ENCODE results near the gene ANKRD40.

Gene ANKRD40

GRCh38 chr17:50676065-50676975 lies 31.4 kb downstream of the ANKRD40 start:
- H4K20me1 ChIP-seq (ENCODE audit: insufficient read depth, low read length) = no peaks in the 10 kb centered on the region
- H3K4me2 ChIP-seq (ENCODE audit: low read length) = no peak overlapping the region
- no peak overlapping the region for H3K27ac ChIP-seq (ENCODE audit: low read depth, low read length, poor library complexity, severe bottlenecking)
- H3K79me2 ChIP-seq (ENCODE audit: insufficient read depth, low read length) = no peaks in the 10 kb centered on the region
- H3K9me3 ChIP-seq (ENCODE audit: low read length) = no peaks in the 10 kb centered on the region
- no peaks in the 10 kb centered on the region for H3K4me1 ChIP-seq (ENCODE audit: insufficient read depth, low read length, severe bottlenecking)
- no peak overlapping the region for H2AFZ ChIP-seq (ENCODE audit: low read length)
- H3K4me3 ChIP-seq (ENCODE audit: low read depth, low read length, poor library complexity, severe bottlenecking) = no peak overlapping the region
- no peaks in the 10 kb centered on the region for H3K36me3 ChIP-seq (ENCODE audit: insufficient read depth, low read length)
- H3K9me2 ChIP-seq (ENCODE audit: low read depth, low read length) = no peaks in the 10 kb centered on the region
- TF ChIP-seq, protein P1, sequence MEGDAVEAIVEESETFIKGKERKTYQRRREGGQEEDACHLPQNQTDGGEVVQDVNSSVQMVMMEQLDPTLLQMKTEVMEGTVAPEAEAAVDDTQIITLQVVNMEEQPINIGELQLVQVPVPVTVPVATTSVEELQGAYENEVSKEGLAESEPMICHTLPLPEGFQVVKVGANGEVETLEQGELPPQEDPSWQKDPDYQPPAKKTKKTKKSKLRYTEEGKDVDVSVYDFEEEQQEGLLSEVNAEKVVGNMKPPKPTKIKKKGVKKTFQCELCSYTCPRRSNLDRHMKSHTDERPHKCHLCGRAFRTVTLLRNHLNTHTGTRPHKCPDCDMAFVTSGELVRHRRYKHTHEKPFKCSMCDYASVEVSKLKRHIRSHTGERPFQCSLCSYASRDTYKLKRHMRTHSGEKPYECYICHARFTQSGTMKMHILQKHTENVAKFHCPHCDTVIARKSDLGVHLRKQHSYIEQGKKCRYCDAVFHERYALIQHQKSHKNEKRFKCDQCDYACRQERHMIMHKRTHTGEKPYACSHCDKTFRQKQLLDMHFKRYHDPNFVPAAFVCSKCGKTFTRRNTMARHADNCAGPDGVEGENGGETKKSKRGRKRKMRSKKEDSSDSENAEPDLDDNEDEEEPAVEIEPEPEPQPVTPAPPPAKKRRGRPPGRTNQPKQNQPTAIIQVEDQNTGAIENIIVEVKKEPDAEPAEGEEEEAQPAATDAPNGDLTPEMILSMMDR (IDR thresholded peaks at IDR 0.05; ENCODE audit: low read length) = no peak
- TF ChIP-seq EZH2 (IDR thresholded peaks at IDR 0.05; ENCODE audit: borderline replicate concordance, low read length) = no peak
- no peaks in the 10 kb centered on the region for H3F3A ChIP-seq (ENCODE audit: insufficient read depth, low read length)
- H3K27me3 ChIP-seq (ENCODE audit: insufficient read depth, low read length) = no peaks in the 10 kb centered on the region
- H3K9ac ChIP-seq (ENCODE audit: low read length) = no peak overlapping the region

GRCh38 chr17:50675627-50676026 lies 32.1 kb downstream of the ANKRD40 start:
- Histone ChIP-seq H3K27me3 (ENCODE audit: insufficient read depth, low read length) (no peaks in the 10 kb centered on the region), H3K27ac (ENCODE audit: low read depth, low read length, poor library complexity, severe bottlenecking) (no peak overlapping the region), H3K36me3 (ENCODE audit: insufficient read depth, low read length) (no peaks in the 10 kb centered on the region), H3F3A (ENCODE audit: insufficient read depth, low read length) (no peaks in the 10 kb centered on the region), H3K9me3 (ENCODE audit: low read length) (no peaks in the 10 kb centered on the region), H4K20me1 (ENCODE audit: insufficient read depth, low read length) (no peaks in the 10 kb centered on the region), H3K4me1 (ENCODE audit: insufficient read depth, low read length, severe bottlenecking) (no peaks in the 10 kb centered on the region), H3K4me3 (ENCODE audit: low read depth, low read length, poor library complexity, severe bottlenecking) (no peak overlapping the region), H2AFZ (ENCODE audit: low read length) (no peak overlapping the region), H3K4me2 (ENCODE audit: low read length) (no peak overlapping the region), H3K9me2 (ENCODE audit: low read depth, low read length) (no peaks in the 10 kb centered on the region), H3K79me2 (ENCODE audit: insufficient read depth, low read length) (no peaks in the 10 kb centered on the region), H3K9ac (ENCODE audit: low read length) (no peak overlapping the region)
- TF ChIP-seq, protein P1 (IDR thresholded peaks at IDR 0.05; ENCODE audit: low read length) = no peak
- no peak for TF ChIP-seq EZH2 (IDR thresholded peaks at IDR 0.05; ENCODE audit: borderline replicate concordance, low read length)

DNA sequence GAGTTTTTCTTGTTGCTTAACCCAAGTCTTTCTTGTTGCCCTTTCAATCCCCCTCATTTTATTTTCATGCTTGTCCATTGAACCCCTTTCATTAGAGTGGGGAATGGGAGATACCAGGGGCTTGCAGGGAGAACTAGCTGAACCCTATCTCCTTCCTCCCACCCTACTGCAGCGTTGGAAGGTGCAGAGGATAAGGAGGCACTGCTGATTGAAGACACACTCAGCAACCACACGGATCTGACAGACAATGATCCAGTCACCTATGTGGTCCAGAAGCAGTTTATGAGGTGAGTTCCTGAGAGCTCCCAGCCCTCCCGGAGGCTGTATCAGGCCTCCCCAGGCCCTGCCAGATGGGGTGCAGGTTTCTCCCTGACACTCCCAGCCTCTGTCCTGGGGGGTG lies 32.5 kb downstream of the ANKRD40 start:
- Histone ChIP-seq H3K9ac (ENCODE audit: low read length) (no peak overlapping the region), H3K4me1 (ENCODE audit: insufficient read depth, low read length, severe bottlenecking) (no peaks in the 10 kb centered on the region), H3K9me2 (ENCODE audit: low read depth, low read length) (no peaks in the 10 kb centered on the region), H3K27ac (ENCODE audit: low read depth, low read length, poor library complexity, severe bottlenecking) (no peak overlapping the region), H3K27me3 (ENCODE audit: insufficient read depth, low read length) (no peaks in the 10 kb centered on the region), H3K9me3 (ENCODE audit: low read length) (no peaks in the 10 kb centered on the region), H3K4me3 (ENCODE audit: low read depth, low read length, poor library complexity, severe bottlenecking) (no peak overlapping the region), H3K36me3 (ENCODE audit: insufficient read depth, low read length) (no peaks in the 10 kb centered on the region), H3F3A (ENCODE audit: insufficient read depth, low read length) (no peaks in the 10 kb centered on the region), H3K4me2 (ENCODE audit: low read length) (no peak overlapping the region), H3K79me2 (ENCODE audit: insufficient read depth, low read length) (no peaks in the 10 kb centered on the region), H4K20me1 (ENCODE audit: insufficient read depth, low read length) (no peaks in the 10 kb centered on the region), H2AFZ (ENCODE audit: low read length) (no peak overlapping the region)
- TF ChIP-seq EZH2 (IDR thresholded peaks at IDR 0.05; ENCODE audit: borderline replicate concordance, low read length) = no peak
- TF ChIP-seq, protein P1 (IDR thresholded peaks at IDR 0.05; ENCODE audit: low read length) = no peak

All from OCI-LY1 (cell line).